Activated CD4-positive, alpha-beta memory T cell treated with anti-CD3 and anti-CD28 coated beads for 36 hours (primary cell): ENCODE measurements around the gene CER1. TPM values are rescaled to one million over a fixed set of nuclear protein-coding genes. Genes with fewer than 3 reads are reported as not detected.

Experiments used
- CTCF ChIA-PET: fragments of 350-600 bp; sonication (Branson Sonifier 250); formaldehyde crosslinking; loops from one replicate; lab custom pipeline; 2021; ENCODE audit warnings: antibody characterized with exemption, inconsistent platforms; lab: Charles Lee
- POLR2A ChIA-PET: fragments of 350-600 bp; sonication (Branson Sonifier 250); formaldehyde crosslinking; loops from one replicate; lab custom pipeline; 2021; ENCODE audit warnings: antibody characterized with exemption; lab: Charles Lee
- DNase-seq: peaks from one replicate; pipeline ENCODE4 v3.0.0-alpha.2; 2020
- H3K27ac Mint-ChIP-seq: one replicate; pipeline ENCODE4 v1.8.0; 2021; ENCODE audit warnings: mixed read lengths
- H3K27me3 Mint-ChIP-seq: one replicate; pipeline ENCODE4 v1.8.0; 2021; ENCODE audit warnings: mixed read lengths
- H3K36me3 Mint-ChIP-seq: one replicate; pipeline ENCODE4 v1.8.0; 2021; ENCODE audit warnings: mixed read lengths
- H3K4me1 Mint-ChIP-seq: one replicate; pipeline ENCODE4 v1.8.0; 2021; ENCODE audit warnings: low read depth, mixed read lengths
- H3K4me3 Mint-ChIP-seq: one replicate; pipeline ENCODE4 v1.8.0; 2021; ENCODE audit warnings: mild to moderate bottlenecking, mixed read lengths
- H3K9me3 Mint-ChIP-seq: one replicate; pipeline ENCODE4 v1.8.0; 2021; ENCODE audit warnings: mixed read lengths
- intact Hi-C: fragments of 100-400 bp; cut with micrococcal nuclease; formaldehyde crosslinking; loops from one replicate; pipeline ENCODE4 v1.15.1; 2023
- total RNA-seq, 2 experiments: library from RNA; stranded (reverse); gene quantifications; one replicate each; pipeline ENCODE4 v1.2.3, GENCODE V29; 2021

Gene CER1, protein sequence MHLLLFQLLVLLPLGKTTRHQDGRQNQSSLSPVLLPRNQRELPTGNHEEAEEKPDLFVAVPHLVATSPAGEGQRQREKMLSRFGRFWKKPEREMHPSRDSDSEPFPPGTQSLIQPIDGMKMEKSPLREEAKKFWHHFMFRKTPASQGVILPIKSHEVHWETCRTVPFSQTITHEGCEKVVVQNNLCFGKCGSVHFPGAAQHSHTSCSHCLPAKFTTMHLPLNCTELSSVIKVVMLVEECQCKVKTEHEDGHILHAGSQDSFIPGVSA
- not detected for total RNA-seq

DNA sequence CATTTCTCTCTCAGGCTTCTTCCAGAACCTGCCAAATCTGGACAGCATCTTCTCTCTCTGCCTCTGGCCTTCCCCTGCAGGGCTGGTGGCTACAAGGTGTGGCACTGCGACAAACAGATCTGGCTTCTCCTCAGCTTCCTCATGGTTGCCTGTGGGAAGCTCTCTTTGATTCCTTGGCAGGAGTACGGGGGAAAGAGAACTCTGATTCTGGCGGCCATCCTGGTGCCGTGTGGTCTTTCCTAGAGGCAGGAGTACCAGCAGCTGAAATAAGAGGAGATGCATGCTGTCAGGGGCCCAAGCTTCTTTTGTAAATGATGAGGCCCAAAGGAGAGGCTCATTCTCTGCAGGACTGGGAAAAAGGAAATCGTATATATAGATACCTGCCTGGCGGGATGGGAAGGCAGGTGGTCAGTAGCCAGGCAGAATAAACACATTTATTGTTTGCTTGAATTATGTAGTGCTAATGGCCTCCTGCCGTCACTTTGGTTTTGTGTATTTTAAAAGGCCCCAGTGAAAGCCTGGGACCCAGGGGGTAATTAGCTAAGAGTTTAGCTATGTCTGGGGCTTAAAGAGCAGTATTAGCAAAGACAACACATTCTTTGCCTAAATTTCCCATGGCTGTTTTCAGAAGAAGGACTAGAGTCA, at the start of gene CER1:
Gene CER1 (minus strand): TSS at position 343 of the 645 bp plus-strand sequence. CDS start 61 bp downstream, at position 282.
- H3K27ac Mint-ChIP-seq: no peak within 1 kb of the TSS
- no peak within 1 kb of the TSS for H3K4me3 Mint-ChIP-seq
- H3K4me1 Mint-ChIP-seq: no peaks in the 10 kb centered on the region
- ChIA-PET CTCF (interaction anchor here (1.1 kb wide), 1 partner anchor 105 kb away, joined by 3 read pairs; no protein-coding TSS in a partner anchor), POLR2A (interaction anchor here (0.6 kb wide), 1 partner anchor 119 kb away, joined by 3 read pairs; no protein-coding TSS in a partner anchor)
- peaks cover 11% of the 10 kb centered on the region for H3K27me3 Mint-ChIP-seq
- H3K36me3 Mint-ChIP-seq: no peaks in the 10 kb centered on the region
- DNase-seq: no peak
- intact Hi-C loops: no loop called here
- H3K9me3 Mint-ChIP-seq: no peaks in the 10 kb centered on the region

DNA sequence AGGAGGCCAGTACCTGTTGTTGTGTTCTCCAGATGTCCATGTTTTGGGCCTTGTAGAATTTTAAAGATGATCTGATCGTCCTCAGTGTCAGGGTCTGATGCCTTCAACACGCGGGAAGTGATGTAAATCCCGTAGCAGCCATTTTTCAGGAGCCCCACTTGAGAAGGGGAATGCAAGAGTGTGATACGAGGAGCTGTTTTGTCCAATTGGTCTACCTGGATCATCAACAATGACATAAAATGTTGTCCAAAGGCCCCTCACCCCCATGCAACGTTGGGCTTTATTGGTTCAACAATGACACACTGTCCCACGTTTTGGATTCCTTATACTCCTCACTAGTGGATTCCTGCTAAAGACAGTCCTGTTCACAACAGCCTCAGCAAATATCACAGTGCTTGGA, 48.1 kb upstream of the CER1 start:
- ChIA-PET CTCF (interaction anchor here (2.9 kb wide), 1 partner anchor 154 kb away, joined by 50 read pairs; no protein-coding TSS in a partner anchor), POLR2A (no interaction called here)
- Mint-ChIP-seq H3K36me3 (no peaks in the 10 kb centered on the region), H3K27me3 (peaks cover 10% of the 10 kb centered on the region), H3K9me3 (no peaks in the 10 kb centered on the region), H3K27ac (no peak overlapping the region), H3K4me3 (no peak overlapping the region), H3K4me1 (no peaks in the 10 kb centered on the region)
- intact Hi-C loops: no loop called here
- no peak for DNase-seq

DNA sequence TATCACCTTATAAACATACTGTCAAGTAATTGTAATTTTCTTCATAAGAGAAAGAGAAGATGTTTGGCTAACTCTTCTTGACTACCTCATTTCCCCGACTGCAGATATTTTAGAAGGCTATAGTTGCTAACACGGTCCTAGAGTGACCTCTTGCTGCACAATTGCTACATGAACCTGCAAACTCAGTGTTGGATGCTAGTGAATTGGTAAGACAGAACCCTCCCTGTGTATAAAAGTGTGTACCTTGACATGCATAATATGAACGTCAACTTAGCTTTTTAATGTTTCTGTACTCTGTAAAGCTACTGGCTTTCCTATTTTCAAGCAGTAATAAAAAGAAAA, 46.7 kb upstream of the CER1 start:
- H3K4me3 Mint-ChIP-seq: no peak overlapping the region
- POLR2A ChIA-PET: no interaction called here
- no peak overlapping the region for H3K27ac Mint-ChIP-seq
- peaks cover 10% of the 10 kb centered on the region for H3K27me3 Mint-ChIP-seq
- no peak for DNase-seq
- no peaks in the 10 kb centered on the region for H3K9me3 Mint-ChIP-seq
- intact Hi-C loops: loop anchor here (1.0 to 10.0 kb wide), 2 partner anchors 366 to 1344 kb away; no protein-coding TSS in a partner anchor
- no peaks in the 10 kb centered on the region for H3K4me1 Mint-ChIP-seq
- no peaks in the 10 kb centered on the region for H3K36me3 Mint-ChIP-seq
- CTCF ChIA-PET: interaction anchor here (0.6 to 2.9 kb wide), 19 partner anchors 8 to 628 kb away, joined by 3 to 50 read pairs (median 4); no protein-coding TSS in a partner anchor

DNA sequence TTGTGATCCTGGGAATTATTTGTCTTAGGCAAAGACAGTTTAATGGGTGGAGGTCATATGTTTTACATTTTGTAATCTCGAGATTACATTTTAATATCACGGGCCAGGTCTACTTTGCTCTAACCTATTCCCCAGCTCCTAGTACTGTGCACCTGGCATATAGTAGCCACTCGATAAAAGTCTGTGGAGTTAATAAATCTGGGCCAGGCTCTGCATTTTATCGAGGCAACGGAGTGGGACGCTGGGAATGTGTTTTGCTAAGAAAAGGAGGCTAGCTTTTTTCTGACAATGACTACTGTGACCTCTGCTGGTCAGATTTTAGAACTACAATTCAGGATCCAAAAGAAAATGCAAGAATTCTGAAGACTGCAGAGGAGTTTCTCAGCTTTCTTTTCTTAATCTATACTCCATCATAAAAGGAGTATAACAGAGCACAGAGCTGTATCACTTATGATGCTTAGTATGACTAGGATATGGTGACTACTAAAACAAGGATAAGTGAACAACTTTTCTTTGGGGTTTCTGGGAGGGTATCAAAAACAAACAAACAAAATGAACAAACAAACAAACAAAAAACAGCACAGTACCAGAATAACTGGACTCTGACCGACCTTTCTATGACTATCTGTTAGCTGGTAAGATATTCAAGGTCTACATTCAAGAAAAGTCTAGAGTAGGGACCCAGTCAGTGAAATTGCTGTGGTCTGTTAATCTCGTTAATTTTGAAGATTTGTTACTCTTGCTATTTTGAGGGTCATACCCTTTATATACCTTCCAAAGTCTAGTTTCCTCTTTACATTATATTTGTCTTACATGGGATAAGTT, 46.1 kb upstream of the CER1 start:
- intact Hi-C loops: loop anchor here (1.0 to 10.0 kb wide), 4 partner anchors 152 to 1344 kb away; no protein-coding TSS in a partner anchor
- DNase-seq: no peak
- peaks cover 12% of the 10 kb centered on the region for H3K27me3 Mint-ChIP-seq
- no peak overlapping the region for H3K4me3 Mint-ChIP-seq
- no peaks in the 10 kb centered on the region for H3K36me3 Mint-ChIP-seq
- no peaks in the 10 kb centered on the region for H3K4me1 Mint-ChIP-seq
- CTCF ChIA-PET: interaction anchor here (0.7 to 2.9 kb wide), 15 partner anchors 8 to 627 kb away, joined by 3 to 50 read pairs (median 3); no protein-coding TSS in a partner anchor
- POLR2A ChIA-PET: no interaction called here
- no peaks in the 10 kb centered on the region for H3K9me3 Mint-ChIP-seq
- no peak overlapping the region for H3K27ac Mint-ChIP-seq

GRCh38 chr9:14766299-14766698, 43.8 kb upstream of the CER1 start:
- H3K4me1 Mint-ChIP-seq: no peaks in the 10 kb centered on the region
- H3K27me3 Mint-ChIP-seq: peaks cover 16% of the 10 kb centered on the region
- no peaks in the 10 kb centered on the region for H3K36me3 Mint-ChIP-seq
- ChIA-PET CTCF (interaction anchor here (1.0 to 3.6 kb wide), 5 partner anchors 22 to 1339 kb away, joined by 3 to 26 read pairs (median 5); no protein-coding TSS in a partner anchor), POLR2A (no interaction called here)
- H3K4me3 Mint-ChIP-seq: no peak overlapping the region
- no peaks in the 10 kb centered on the region for H3K9me3 Mint-ChIP-seq
- intact Hi-C loops: loop anchor here (10.0 kb wide), 1 partner anchor 1341 kb away; no protein-coding TSS in a partner anchor
- no peak for DNase-seq
- H3K27ac Mint-ChIP-seq: no peak overlapping the region

- no peak overlapping the region for H3K27ac Mint-ChIP-seq
Measured at GRCh38 chr9:14761584-14761983, 39.1 kb upstream of the CER1 start.

DNA sequence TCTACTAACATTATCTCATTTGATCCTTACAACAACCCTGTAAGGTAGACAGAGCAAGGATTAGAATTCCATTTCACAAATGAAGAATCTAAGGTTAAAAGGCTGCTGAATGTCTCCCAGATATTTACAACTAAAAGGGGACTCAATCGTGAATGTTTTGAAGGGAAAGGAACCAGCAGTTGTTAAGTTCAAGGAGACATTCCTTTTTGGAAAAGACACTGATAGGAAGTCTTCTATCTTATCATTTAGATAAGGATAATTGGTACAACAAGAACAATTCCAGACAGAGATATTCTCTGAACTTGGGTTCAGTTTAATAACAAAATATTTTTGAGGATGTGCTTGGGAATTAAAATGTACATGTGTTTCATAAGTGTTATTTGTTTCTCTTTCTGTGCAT, 37.5 kb upstream of the CER1 start:
- no peak for DNase-seq
- Mint-ChIP-seq H3K36me3 (no peaks in the 10 kb centered on the region), H3K4me1 (no peaks in the 10 kb centered on the region), H3K27ac (no peak overlapping the region), H3K27me3 (peaks cover 10% of the 10 kb centered on the region), H3K9me3 (no peaks in the 10 kb centered on the region), H3K4me3 (no peak overlapping the region)
- POLR2A ChIA-PET: no interaction called here
- intact Hi-C loops: loop anchor here (10.0 kb wide), 1 partner anchor 1335 kb away; no protein-coding TSS in a partner anchor
- CTCF ChIA-PET: no interaction called here

More at GRCh38 chr9:14761584-14761983, 39.1 kb upstream of the CER1 start:
- H3K27me3 Mint-ChIP-seq: peaks cover 12% of the 10 kb centered on the region
- POLR2A ChIA-PET: no interaction called here
- H3K4me1 Mint-ChIP-seq: no peaks in the 10 kb centered on the region
- H3K4me3 Mint-ChIP-seq: no peak overlapping the region
- CTCF ChIA-PET: interaction anchor here (1.0 kb wide), 1 partner anchor 146 kb away, joined by 3 read pairs; no protein-coding TSS in a partner anchor
- H3K9me3 Mint-ChIP-seq: no peaks in the 10 kb centered on the region
- intact Hi-C loops: loop anchor here (10.0 kb wide), 1 partner anchor 1337 kb away; no protein-coding TSS in a partner anchor
- DNase-seq: no peak
- H3K36me3 Mint-ChIP-seq: no peaks in the 10 kb centered on the region

- Mint-ChIP-seq H3K9me3 (no peaks in the 10 kb centered on the region), H3K27me3 (peaks cover 14% of the 10 kb centered on the region), H3K36me3 (no peaks in the 10 kb centered on the region), H3K4me1 (no peaks in the 10 kb centered on the region), H3K4me3 (no peak overlapping the region), H3K27ac (no peak overlapping the region)
- ChIA-PET POLR2A (no interaction called here), CTCF (no interaction called here)
- DNase-seq: no peak
- intact Hi-C loops: no loop called here
Measured at GRCh38 chr9:14756291-14756690, 33.8 kb upstream of the CER1 start.

GRCh38 chr9:14752871-14753270, 30.3 kb upstream of the CER1 start:
- H3K4me3 Mint-ChIP-seq: no peak overlapping the region
- peaks cover 25% of the 10 kb centered on the region for H3K27me3 Mint-ChIP-seq
- ChIA-PET POLR2A (no interaction called here), CTCF (no interaction called here)
- no peak overlapping the region for H3K27ac Mint-ChIP-seq
- H3K36me3 Mint-ChIP-seq: no peaks in the 10 kb centered on the region
- no peaks in the 10 kb centered on the region for H3K9me3 Mint-ChIP-seq
- DNase-seq: no peak
- H3K4me1 Mint-ChIP-seq: peaks cover 11% of the 10 kb centered on the region
- intact Hi-C loops: no loop called here

- H3K9me3 Mint-ChIP-seq: no peaks in the 10 kb centered on the region
- H3K27me3 Mint-ChIP-seq: peaks cover 25% of the 10 kb centered on the region
- no peak overlapping the region for H3K27ac Mint-ChIP-seq
- H3K4me3 Mint-ChIP-seq: no peak overlapping the region
- DNase-seq: no peak
- intact Hi-C loops: no loop called here
- H3K4me1 Mint-ChIP-seq: peaks cover 11% of the 10 kb centered on the region
- ChIA-PET CTCF (no interaction called here), POLR2A (no interaction called here)
- no peaks in the 10 kb centered on the region for H3K36me3 Mint-ChIP-seq
Measured at GRCh38 chr9:14752271-14752670, 29.7 kb upstream of the CER1 start.

DNA sequence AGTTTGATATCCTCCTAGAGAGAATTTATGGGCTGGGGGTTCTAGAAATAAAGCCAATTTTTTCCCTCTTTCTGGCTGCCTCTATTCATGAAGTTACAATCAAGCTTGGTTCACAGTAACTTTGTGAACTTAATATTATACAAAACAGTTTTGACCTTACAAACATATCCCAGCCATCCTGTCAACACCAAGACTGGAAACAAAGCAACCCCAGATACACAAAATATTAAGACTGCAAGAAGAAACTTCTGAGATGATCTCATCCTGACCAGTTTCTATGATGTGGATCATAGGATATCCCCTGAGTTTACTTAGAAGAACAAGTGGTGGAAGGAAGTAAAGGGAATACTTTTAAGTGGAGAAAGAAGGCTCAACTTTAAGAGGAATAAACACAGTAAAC, 28.3 kb upstream of the CER1 start:
- intact Hi-C loops: no loop called here
- POLR2A ChIA-PET: no interaction called here
- H3K4me1 Mint-ChIP-seq: peaks cover 11% of the 10 kb centered on the region
- CTCF ChIA-PET: interaction anchor here (1.1 kb wide), 1 partner anchor 90 kb away, joined by 3 read pairs; no protein-coding TSS in a partner anchor
- no peaks in the 10 kb centered on the region for H3K36me3 Mint-ChIP-seq
- DNase-seq: no peak
- H3K27ac Mint-ChIP-seq: no peak overlapping the region
- peaks cover 28% of the 10 kb centered on the region for H3K27me3 Mint-ChIP-seq
- H3K9me3 Mint-ChIP-seq: no peaks in the 10 kb centered on the region
- H3K4me3 Mint-ChIP-seq: no peak overlapping the region
